Measurements from ENCODE around the gene GRIFIN. TPM values are rescaled to one million over a fixed set of nuclear protein-coding genes. Genes with fewer than 3 reads are reported as not detected.

The GRIFIN gene
- total and polyA plus RNA-seq, 2 experiments from 2014 or later: not detected

- no peak for TF ChIP-seq EZH2phosphoT487 (IDR thresholded peaks at IDR 0.05; ENCODE audit: insufficient read depth, low read depth)
- TF ChIP-seq EZH2 (IDR thresholded peaks at IDR 0.05; ENCODE audit: insufficient read depth, poor library complexity, severe bottlenecking): no peak
- no peaks in the 10 kb centered on the region for H4K20me1 ChIP-seq (ENCODE audit: insufficient read depth)
- H3K9me3 ChIP-seq (ENCODE audit: low read depth): no peaks in the 10 kb centered on the region
- no peak overlapping the region for H2AFZ ChIP-seq
- peak overlapping the region; percentile 69 for H3K4me3 ChIP-seq
- no peaks in the 10 kb centered on the region for H3K27me3 ChIP-seq (replicated peaks; ENCODE audit: insufficient read depth)
- H3K4me1 ChIP-seq (ENCODE audit: insufficient read depth): peaks cover 38% of the 10 kb centered on the region
- in situ Hi-C loops (cut with MboI): no loop called here
- H3K4me2 ChIP-seq (ENCODE audit: unreplicated experiment): peak overlapping the region; percentile 67
- no peaks in the 10 kb centered on the region for H3F3A ChIP-seq (ENCODE audit: insufficient read depth)
- peak; percentile 60 for DNase-seq
- WGBS, 2 experiments (ENCODE audit: low coverage in 1 of 2, low lambda C conversion rate in 2 of 2, missing lambda C conversion rate in 2 of 2): 6 to 11% methylated on average over 14 to 31 of the region's 37 CpGs
- H3K79me2 ChIP-seq (ENCODE audit: insufficient read depth): 0 out of 2 replicates have a peak, but pooled peaks cover 6% of the 10 kb centered on the region
- H3K36me3 ChIP-seq (ENCODE audit: low read depth): no peaks in the 10 kb centered on the region
- no peak overlapping the region for H3K27ac ChIP-seq
- H3K9ac ChIP-seq: peak overlapping the region; percentile 22; the same call in 1 of the 2 replicates
- no peaks in the 10 kb centered on the region for H3K9me2 ChIP-seq (ENCODE audit: insufficient read depth)
Observed at GRCh38 chr7:2520131-2520760, 44.0 kb upstream of the GRIFIN start.

- Histone ChIP-seq H3K4me3 (peak within 1 kb of the TSS; percentile 69), H3K4me1 (ENCODE audit: insufficient read depth) (peaks cover 38% of the 10 kb centered on the region), H3K27me3 (replicated peaks; ENCODE audit: insufficient read depth) (no peaks in the 10 kb centered on the region), H4K20me1 (ENCODE audit: insufficient read depth) (no peaks in the 10 kb centered on the region), H3F3A (ENCODE audit: insufficient read depth) (no peaks in the 10 kb centered on the region), H3K4me2 (ENCODE audit: unreplicated experiment) (peak within 1 kb of the TSS; percentile 83), H3K27ac (no peak within 1 kb of the TSS), H3K9ac (peak within 1 kb of the TSS; percentile 52), H3K79me2 (ENCODE audit: insufficient read depth) (0 out of 2 replicates have a peak, but pooled peaks cover 6% of the 10 kb centered on the region), H3K36me3 (ENCODE audit: low read depth) (no peaks in the 10 kb centered on the region), H2AFZ (peak within 1 kb of the TSS; percentile 66), H3K9me2 (ENCODE audit: insufficient read depth) (no peaks in the 10 kb centered on the region), H3K9me3 (ENCODE audit: low read depth) (no peaks in the 10 kb centered on the region)
- WGBS, 2 experiments (ENCODE audit: low coverage in 1 of 2, low lambda C conversion rate in 2 of 2, missing lambda C conversion rate in 2 of 2): 2% methylated on average over 31 to 39 of the region's 95 CpGs
- peak; percentile 94 for DNase-seq
- in situ Hi-C loops (cut with MboI): no loop called here
- no peak for TF ChIP-seq EZH2 (IDR thresholded peaks at IDR 0.05; ENCODE audit: insufficient read depth, poor library complexity, severe bottlenecking)
- TF ChIP-seq EZH2phosphoT487 (IDR thresholded peaks at IDR 0.05; ENCODE audit: insufficient read depth, low read depth): no peak
Observed at GRCh38 chr7:2519119-2519930, 43.1 kb upstream of the GRIFIN start, which contains the start of gene LFNG. LFNG (plus strand) TSS chr7:2519774; CDS start chr7:2519862, 88 bp downstream.

GRCh38 chr7:2518737-2519118 lies 42.5 kb upstream of the GRIFIN start:
- no peak overlapping the region for H3K27ac ChIP-seq
- WGBS, 2 experiments (ENCODE audit: low coverage in 1 of 2, low lambda C conversion rate in 2 of 2, missing lambda C conversion rate in 2 of 2): 14 to 36% methylated on average over 12 to 41 of the region's 41 CpGs
- peak overlapping the region; percentile 66 for H2AFZ ChIP-seq
- in situ Hi-C loops (cut with MboI): no loop called here
- H4K20me1 ChIP-seq (ENCODE audit: insufficient read depth): no peaks in the 10 kb centered on the region
- DNase-seq: peak; percentile 30
- peaks cover 38% of the 10 kb centered on the region for H3K4me1 ChIP-seq (ENCODE audit: insufficient read depth)
- no peaks in the 10 kb centered on the region for H3K9me3 ChIP-seq (ENCODE audit: low read depth)
- H3K79me2 ChIP-seq (ENCODE audit: insufficient read depth): 0 out of 2 replicates have a peak, but pooled peaks cover 6% of the 10 kb centered on the region
- no peaks in the 10 kb centered on the region for H3K27me3 ChIP-seq (replicated peaks; ENCODE audit: insufficient read depth)
- TF ChIP-seq EZH2 (IDR thresholded peaks at IDR 0.05; ENCODE audit: insufficient read depth, poor library complexity, severe bottlenecking): no peak
- no peak for TF ChIP-seq EZH2phosphoT487 (IDR thresholded peaks at IDR 0.05; ENCODE audit: insufficient read depth, low read depth)
- H3K36me3 ChIP-seq (ENCODE audit: low read depth): no peaks in the 10 kb centered on the region
- H3F3A ChIP-seq (ENCODE audit: insufficient read depth): no peaks in the 10 kb centered on the region
- peak overlapping the region; percentile 52 for H3K9ac ChIP-seq
- H3K4me3 ChIP-seq: peak overlapping the region; percentile 68
- H3K4me2 ChIP-seq (ENCODE audit: unreplicated experiment): peak overlapping the region; percentile 83
- no peaks in the 10 kb centered on the region for H3K9me2 ChIP-seq (ENCODE audit: insufficient read depth)

GRCh38 chr7:2517678-2518507 lies 41.7 kb upstream of the GRIFIN start:
- Histone ChIP-seq H3K4me2 (ENCODE audit: unreplicated experiment) (peak overlapping the region; percentile 49), H3K9me3 (ENCODE audit: low read depth) (no peaks in the 10 kb centered on the region), H3K36me3 (ENCODE audit: low read depth) (no peaks in the 10 kb centered on the region), H3K9me2 (ENCODE audit: insufficient read depth) (no peaks in the 10 kb centered on the region), H3K27ac (peak overlapping the region; percentile 17; the same call in 1 of the 2 replicates), H2AFZ (no peak overlapping the region), H3K9ac (no peak overlapping the region), H4K20me1 (ENCODE audit: insufficient read depth) (no peaks in the 10 kb centered on the region), H3F3A (ENCODE audit: insufficient read depth) (no peaks in the 10 kb centered on the region), H3K27me3 (replicated peaks; ENCODE audit: insufficient read depth) (no peaks in the 10 kb centered on the region), H3K79me2 (ENCODE audit: insufficient read depth) (0 out of 2 replicates have a peak, but pooled peaks cover 6% of the 10 kb centered on the region), H3K4me3 (no peak overlapping the region), H3K4me1 (ENCODE audit: insufficient read depth) (peaks cover 38% of the 10 kb centered on the region)
- in situ Hi-C loops (cut with MboI): no loop called here
- TF ChIP-seq EZH2phosphoT487 (IDR thresholded peaks at IDR 0.05; ENCODE audit: insufficient read depth, low read depth) (no peak), EZH2 (IDR thresholded peaks at IDR 0.05; ENCODE audit: insufficient read depth, poor library complexity, severe bottlenecking) (no peak)
- peak; percentile 51 for DNase-seq
- WGBS, 2 experiments (ENCODE audit: low coverage in 1 of 2, low lambda C conversion rate in 2 of 2, missing lambda C conversion rate in 2 of 2): 73 to 75% methylated on average over 18 of the region's 18 CpGs

All from GM23248 (cell line).